ENCODE results near the gene MMP24OS.
"Not testable (repeated sequence)": the region's sequence is repeated elsewhere in the genome, so short reads cannot be mapped to it uniquely, and the experiment has no call there.

Gene MMP24OS

GRCh38 chr20:35277531-35278395, at the start of gene MMP24OS:
MMP24OS (minus strand) TSS chr20:35278122; CDS start chr20:35277929, 193 bp downstream.
- peak; percentile 87 to 89 for DNase-seq (ENCODE audit: low read depth in 2 of 2)

- DNase-seq (ENCODE audit: low read depth in 2 of 2), result no peak
These were observed 49.4 kb upstream of the MMP24OS start for GRCh38 chr20:35327074-35327976.

- DNase-seq (ENCODE audit: low read depth in 2 of 2), result no peak
These were observed 48.8 kb upstream of the MMP24OS start for GRCh38 chr20:35326740-35327073.

GRCh38 chr20:35326021-35326739, 48.3 kb upstream of the MMP24OS start:
- no peak for DNase-seq (ENCODE audit: low read depth in 2 of 2)

GRCh38 chr20:35325401-35325800, 47.5 kb upstream of the MMP24OS start:
- no peak for DNase-seq (ENCODE audit: low read depth in 2 of 2)

GRCh38 chr20:35320396-35321126, 42.6 kb upstream of the MMP24OS start:
- DNase-seq (ENCODE audit: low read depth in 2 of 2), result no peak

- DNase-seq (ENCODE audit: low read depth in 2 of 2), result no peak
These were observed 41.9 kb upstream of the MMP24OS start for GRCh38 chr20:35319871-35320197.

GRCh38 chr20:35319192-35319870, 41.4 kb upstream of the MMP24OS start:
- DNase-seq (ENCODE audit: low read depth in 2 of 2), result no peak

- no peak for DNase-seq (ENCODE audit: low read depth in 2 of 2)
These were observed 40.7 kb upstream of the MMP24OS start for GRCh38 chr20:35318502-35319157.

- DNase-seq (ENCODE audit: low read depth in 2 of 2), result no peak
These were observed 39.7 kb upstream of the MMP24OS start for GRCh38 chr20:35317416-35318210.

GRCh38 chr20:35316086-35316485, 38.2 kb upstream of the MMP24OS start:
- DNase-seq (ENCODE audit: low read depth in 2 of 2), result no peak

- not testable (repeated sequence) for DNase-seq (ENCODE audit: low read depth in 2 of 2)
These were observed 37.7 kb upstream of the MMP24OS start for GRCh38 chr20:35315632-35316020.

GRCh38 chr20:35314816-35315631, 37.1 kb upstream of the MMP24OS start:
- no peak for DNase-seq (ENCODE audit: low read depth in 2 of 2)

GRCh38 chr20:35312318-35312717, 34.4 kb upstream of the MMP24OS start:
- DNase-seq (ENCODE audit: low read depth in 2 of 2), result no peak

- DNase-seq (ENCODE audit: low read depth in 2 of 2), result no peak
These were observed 33.9 kb upstream of the MMP24OS start for GRCh38 chr20:35311822-35312221.

GRCh38 chr20:35311409-35311808, 33.5 kb upstream of the MMP24OS start:
- DNase-seq (ENCODE audit: low read depth in 2 of 2), result peak; percentile 40 to 77

GRCh38 chr20:35307666-35308653, 30.0 kb upstream of the MMP24OS start:
- no peak for DNase-seq (ENCODE audit: low read depth in 2 of 2)
